AG04449 (cell line): ENCODE measurements around the gene RNPEPL1.
"Not testable (repeated sequence)": the region's sequence is repeated elsewhere in the genome, so short reads cannot be mapped to it uniquely, and the experiment has no call there.

Source experiments
- CTCF ChIA-PET: fragments of 350-600 bp; formaldehyde crosslinking; extraction: SDS; loops from one replicate; lab custom pipeline; 2021; ENCODE audit warnings: antibody characterized with exemption; lab: Yijun Ruan, JAX
- POLR2A ChIA-PET: fragments of 400-600, 350-600 bp; formaldehyde crosslinking; extraction: SDS; loops from one replicate; lab custom pipeline; 2020; ENCODE audit warnings: antibody characterized with exemption, inconsistent platforms; lab: Yijun Ruan, JAX
- DNase-seq: peaks from one replicate; pipeline ENCODE4 v3.0.0-alpha.2; 2010; ENCODE audit warnings: low read depth, low spot score
- H3K4me3 ChIP-seq: 2 replicates; pipeline ENCODE4 v1.5.1; 2011; ENCODE audit warnings: low read depth, mild to moderate bottlenecking, control low read depth, low read length
- TF ChIP-seq, protein P1 (sequence below): IDR thresholded peaks from one replicate; pipeline ENCODE4 v1.5.1; 2011; ENCODE audit warnings: mild to moderate bottlenecking, moderate library complexity, low read length, control low read depth, inconsistent platforms; ENCODE audit not compliant: insufficient read depth; ENCODE audit errors: missing control alignments

RNPEPL1 gene

DNA sequence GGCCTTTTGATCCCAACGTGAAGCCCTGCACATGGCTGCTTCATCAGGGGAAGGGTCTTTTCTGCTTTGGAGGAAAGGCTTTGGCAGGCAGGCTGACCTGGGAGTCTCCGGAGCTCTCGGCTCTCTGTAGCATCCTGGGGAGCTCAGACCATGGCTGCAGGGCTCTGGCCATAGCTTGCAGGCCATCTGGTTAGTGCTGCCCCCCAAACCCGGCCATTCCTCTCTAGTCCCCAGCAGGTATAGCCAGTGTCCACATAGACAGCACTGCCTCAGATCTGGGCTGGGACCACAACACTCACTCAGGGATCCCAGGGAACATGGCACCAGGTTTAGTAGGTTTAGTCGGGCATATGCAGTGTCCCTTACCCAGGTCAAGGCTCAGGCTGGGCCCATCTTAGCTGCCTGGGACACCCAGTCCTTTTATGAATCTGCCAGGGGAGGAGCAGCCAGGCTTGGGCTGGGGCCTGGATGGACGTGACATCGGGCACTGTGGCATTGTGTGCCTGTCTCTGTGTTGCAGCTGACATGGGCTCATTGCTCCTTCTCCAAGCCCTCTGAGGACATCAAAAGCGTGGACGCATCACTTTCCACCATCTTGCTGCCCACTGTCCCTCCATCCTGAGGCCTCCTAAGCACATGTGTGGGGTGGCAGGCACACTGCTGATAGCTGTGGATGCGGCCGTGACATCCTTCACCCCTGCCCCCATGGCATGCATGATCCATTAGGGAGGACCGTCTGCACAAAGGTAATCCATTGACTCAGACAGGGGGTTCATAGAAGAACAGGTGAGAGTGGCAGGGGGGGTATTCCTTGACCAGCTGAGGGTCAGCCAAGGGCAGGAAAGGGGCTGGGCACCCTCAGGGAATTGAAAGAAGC, 37.8 kb downstream of the RNPEPL1 start:
- no peak overlapping the region for H3K4me3 ChIP-seq
- ChIA-PET CTCF (interaction anchor here (1.0 kb wide), 1 partner anchor 17 kb away, joined by 3 read pairs; no protein-coding TSS in a partner anchor), POLR2A (no interaction called here)
- no peak for DNase-seq
- TF ChIP-seq, protein P1, sequence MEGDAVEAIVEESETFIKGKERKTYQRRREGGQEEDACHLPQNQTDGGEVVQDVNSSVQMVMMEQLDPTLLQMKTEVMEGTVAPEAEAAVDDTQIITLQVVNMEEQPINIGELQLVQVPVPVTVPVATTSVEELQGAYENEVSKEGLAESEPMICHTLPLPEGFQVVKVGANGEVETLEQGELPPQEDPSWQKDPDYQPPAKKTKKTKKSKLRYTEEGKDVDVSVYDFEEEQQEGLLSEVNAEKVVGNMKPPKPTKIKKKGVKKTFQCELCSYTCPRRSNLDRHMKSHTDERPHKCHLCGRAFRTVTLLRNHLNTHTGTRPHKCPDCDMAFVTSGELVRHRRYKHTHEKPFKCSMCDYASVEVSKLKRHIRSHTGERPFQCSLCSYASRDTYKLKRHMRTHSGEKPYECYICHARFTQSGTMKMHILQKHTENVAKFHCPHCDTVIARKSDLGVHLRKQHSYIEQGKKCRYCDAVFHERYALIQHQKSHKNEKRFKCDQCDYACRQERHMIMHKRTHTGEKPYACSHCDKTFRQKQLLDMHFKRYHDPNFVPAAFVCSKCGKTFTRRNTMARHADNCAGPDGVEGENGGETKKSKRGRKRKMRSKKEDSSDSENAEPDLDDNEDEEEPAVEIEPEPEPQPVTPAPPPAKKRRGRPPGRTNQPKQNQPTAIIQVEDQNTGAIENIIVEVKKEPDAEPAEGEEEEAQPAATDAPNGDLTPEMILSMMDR: no peak

GRCh38 chr2:240611601-240612210, 43.4 kb downstream of the RNPEPL1 start:
- DNase-seq: no peak
- ChIA-PET POLR2A (no interaction called here), CTCF (no interaction called here)
- TF ChIP-seq, protein P1: no peak
- no peak overlapping the region for H3K4me3 ChIP-seq

- TF ChIP-seq, protein P1: no peak
- H3K4me3 ChIP-seq: no peak overlapping the region
- ChIA-PET CTCF (no interaction called here), POLR2A (no interaction called here)
- DNase-seq: no peak
These were observed 45.5 kb downstream of the RNPEPL1 start for GRCh38 chr2:240613781-240614180.

DNA sequence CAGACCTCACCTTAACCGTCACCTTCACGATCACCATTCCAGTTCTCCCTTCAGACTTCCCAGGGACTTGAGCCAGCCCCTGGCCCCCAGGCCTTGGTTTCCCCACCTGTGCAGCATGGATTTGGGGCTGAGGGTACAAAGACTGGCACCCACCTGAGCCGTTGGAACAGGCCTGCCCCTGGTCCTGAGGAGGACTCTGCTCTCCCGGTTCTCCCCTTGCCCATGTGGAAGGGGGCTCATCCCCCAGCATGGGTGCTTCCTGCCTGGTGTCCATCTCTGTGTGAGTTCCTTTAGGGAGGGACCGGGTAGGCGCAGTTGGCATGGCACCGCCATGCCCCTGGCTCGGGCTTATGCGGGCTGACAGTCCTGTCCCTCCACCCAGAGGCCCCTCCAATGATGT, 46.1 kb downstream of the RNPEPL1 start:
- no peak overlapping the region for H3K4me3 ChIP-seq
- ChIA-PET POLR2A (no interaction called here), CTCF (no interaction called here)
- TF ChIP-seq, protein P1: no peak
- no peak for DNase-seq

GRCh38 chr2:240615396-240615795, 47.1 kb downstream of the RNPEPL1 start:
- TF ChIP-seq, protein P1: no peak
- CTCF ChIA-PET: no interaction called here
- POLR2A ChIA-PET: no interaction called here

DNA sequence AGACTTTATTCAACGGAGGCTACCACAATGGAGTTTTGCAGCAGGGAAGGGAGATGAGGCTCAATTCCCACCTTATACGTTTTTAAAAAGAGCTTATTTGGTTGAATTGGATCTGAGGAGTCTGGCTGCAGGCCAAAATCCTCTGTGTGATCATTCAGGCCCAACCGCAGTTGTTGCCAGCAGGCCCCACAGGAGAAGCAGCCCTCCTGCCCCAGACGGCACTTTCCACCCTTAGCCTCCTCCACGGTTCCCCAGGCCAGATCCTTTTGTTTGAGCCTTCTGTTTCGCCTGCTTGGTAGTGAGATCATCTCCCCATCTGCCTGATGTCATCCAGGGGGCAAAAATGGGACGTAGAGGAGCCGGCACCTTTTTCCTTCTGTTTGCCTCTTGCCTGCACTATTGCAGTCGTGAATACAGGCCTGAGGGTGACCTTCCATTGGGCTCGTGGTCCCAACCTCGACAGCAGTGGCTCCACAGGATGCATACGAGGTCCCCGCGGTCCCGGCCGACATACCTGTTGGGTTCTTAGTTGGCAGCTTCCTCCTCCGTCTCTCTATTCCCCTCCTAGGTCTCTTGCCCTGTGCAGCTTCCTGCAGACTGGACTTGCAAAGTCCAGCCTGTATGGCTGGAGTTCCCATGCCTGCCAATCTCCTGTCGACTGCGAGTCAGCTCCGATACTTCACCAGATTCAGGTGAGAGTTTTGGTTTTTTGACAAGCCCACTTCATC, 47.7 kb downstream of the RNPEPL1 start:
- no peak for DNase-seq
- ChIA-PET POLR2A (no interaction called here), CTCF (no interaction called here)
- TF ChIP-seq, protein P1: no peak
- H3K4me3 ChIP-seq: no peak overlapping the region

More at GRCh38 chr2:240615396-240615795, 47.1 kb downstream of the RNPEPL1 start:
- DNase-seq: no peak
- no peak overlapping the region for H3K4me3 ChIP-seq

DNA sequence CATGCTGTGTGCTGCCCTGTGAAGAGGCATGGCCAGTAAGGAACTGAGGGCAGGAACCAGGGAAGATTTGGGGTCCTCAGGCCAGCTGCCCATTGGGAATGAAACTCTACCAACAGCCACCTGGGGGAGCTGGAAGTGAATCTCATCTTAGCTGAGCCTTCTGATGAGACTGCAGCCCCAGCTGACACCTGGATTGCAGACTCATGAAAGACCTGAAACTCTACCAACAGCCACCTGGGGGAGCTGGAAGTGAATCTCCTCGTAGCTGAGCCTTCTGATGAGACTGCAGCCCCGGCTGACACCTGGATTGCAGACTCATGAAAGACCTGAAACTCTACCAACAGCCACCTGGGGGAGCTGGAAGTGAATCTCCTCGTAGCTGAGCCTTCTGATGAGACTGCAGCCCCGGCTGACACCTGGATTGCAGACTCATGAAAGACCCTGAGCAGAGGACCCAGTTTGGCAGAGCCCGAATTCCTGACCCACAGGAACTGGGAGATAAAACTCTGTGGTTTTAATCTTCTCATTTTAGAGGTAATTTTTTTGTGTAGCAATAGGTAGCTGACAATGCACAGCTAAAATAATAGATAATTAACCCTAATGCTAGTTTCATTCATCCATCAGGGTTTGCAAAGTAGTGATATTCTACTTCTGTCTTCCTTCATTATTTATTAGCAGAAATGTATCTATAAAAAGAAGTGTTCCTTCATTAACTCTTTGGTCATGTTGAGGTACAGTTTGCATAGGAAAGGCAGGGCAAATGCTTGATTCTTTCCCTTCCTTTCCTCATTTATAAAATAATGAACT, 48.8 kb downstream of the RNPEPL1 start:
- DNase-seq, H3K4me3 ChIP-seq, POLR2A ChIA-PET: not testable (repeated sequence)
- CTCF ChIA-PET: interaction anchor here (1.1 kb wide), 1 partner anchor 31 kb away, joined by 3 read pairs; the partner anchor contains the start of gene CAPN10
